22Rv1 (cell line): ENCODE results near the gene CDH22.

Experiments used
- H3K27ac ChIP-seq: fragments of 450-650 bp; 2 replicates; pipeline ENCODE4 v1.5.1; 2017
- CTCF ChIP-seq: fragments of 450-650 bp; IDR thresholded peaks from 2 replicates; pipeline ENCODE4 v1.5.1; 2017; ENCODE audit warnings: mild to moderate bottlenecking
- ZFX ChIP-seq: fragments of 450-650 bp; IDR thresholded peaks from 2 replicates; pipeline ENCODE4 v1.6.1; 2017; ENCODE audit warnings: antibody characterized with exemption, borderline replicate concordance

CDH22 gene

GRCh38 chr20:46303176-46303956 is 4.9 kb downstream of the CDH22 start:
- TF ChIP-seq CTCF (no peak), ZFX (no peak)
- H3K27ac ChIP-seq, result no peak overlapping the region

GRCh38 chr20:46302106-46302505 is 6.2 kb downstream of the CDH22 start:
- no peak overlapping the region for H3K27ac ChIP-seq
- no peak for TF ChIP-seq ZFX
- TF ChIP-seq CTCF, result no peak

- TF ChIP-seq ZFX (no peak), CTCF (no peak)
- no peak overlapping the region for H3K27ac ChIP-seq
Measured at GRCh38 chr20:46300281-46300680, 8.0 kb downstream of the CDH22 start.

GRCh38 chr20:46299078-46299477 is 9.2 kb downstream of the CDH22 start:
- TF ChIP-seq CTCF (no peak), ZFX (no peak)
- no peak overlapping the region for H3K27ac ChIP-seq

- H3K27ac ChIP-seq, result no peak overlapping the region
- no peak for TF ChIP-seq CTCF
- no peak for TF ChIP-seq ZFX
Measured at GRCh38 chr20:46298374-46298773, 9.9 kb downstream of the CDH22 start.

GRCh38 chr20:46296526-46297250 is 11.6 kb downstream of the CDH22 start:
- H3K27ac ChIP-seq, result no peak overlapping the region
- no peak for TF ChIP-seq ZFX
- no peak for TF ChIP-seq CTCF

- no peak overlapping the region for H3K27ac ChIP-seq
- TF ChIP-seq ZFX, result no peak
- TF ChIP-seq CTCF, result no peak
Measured at GRCh38 chr20:46293084-46293483, 15.2 kb downstream of the CDH22 start.
